Activated T-cell treated with anti-CD3 and anti-CD28 coated beads, Interleukin-2, amount 50 U/mL, for 72 hours (primary cell): ENCODE measurements around the gene TCF20. TPM values are rescaled to one million over a fixed set of nuclear protein-coding genes. Genes with fewer than 3 reads are reported as not detected.

Experiments used
- ATAC-seq, 2 donors: fragments of 150-1000 bp; cut with Tn5 transposase; replicated peaks in 1 of 2; 2 replicates each; pipeline ENCODE4 v1.10.0; 2021; ENCODE audit warnings: moderate library complexity in 2 of 2, mild to moderate bottlenecking in 1 of 2
- DNase-seq, 2 donors: peaks; one replicate each; pipeline ENCODE4 v3.0.0; 2021 to 2022; ENCODE audit warnings: mixed read lengths in 1 of 2
- H3K27ac Mint-ChIP-seq: one replicate; pipeline ENCODE4 v1.8.0; 2022; ENCODE audit warnings: mild to moderate bottlenecking, moderate library complexity, mixed read lengths
- H3K27me3 Mint-ChIP-seq: one replicate; pipeline ENCODE4 v1.8.0; 2022; ENCODE audit warnings: low read depth, mixed read lengths
- H3K36me3 Mint-ChIP-seq, 2 donors: one replicate each; pipeline ENCODE4 v1.8.0; 2022; ENCODE audit warnings: mixed read lengths in 2 of 2, mild to moderate bottlenecking in 1 of 2; ENCODE audit not compliant: insufficient read depth in 2 of 2
- H3K4me1 Mint-ChIP-seq: one replicate; pipeline ENCODE4 v1.8.0; 2022; ENCODE audit warnings: low read depth, mixed read lengths
- H3K4me3 Mint-ChIP-seq, 2 donors: one replicate each; pipeline ENCODE4 v1.8.0; 2022; ENCODE audit warnings: mild to moderate bottlenecking in 2 of 2, mixed read lengths in 2 of 2, moderate library complexity in 2 of 2
- H3K9me3 Mint-ChIP-seq, 2 donors: one replicate each; pipeline ENCODE4 v1.8.0; 2022; ENCODE audit warnings: mixed read lengths in 2 of 2
- total RNA-seq, 2 donors: library from RNA; stranded (reverse); gene quantifications; one replicate each; pipeline ENCODE4 v1.2.3, GENCODE V29; 2022

TCF20 gene
- total RNA-seq = 10 to 100 TPM; 64.0 to 82.8 TPM

GRCh38 chr22:42270510-42271190, at the start of gene TCF20:
Gene TCF20 (minus strand): TSS chr22:42270653. CDS start chr22:42215305, 55,348 bp downstream.
- Mint-ChIP-seq H3K27ac (peak within 1 kb of the TSS; percentile 96), H3K27me3 (no peaks in the 10 kb centered on the region), H3K4me1 (peaks cover 40% of the 10 kb centered on the region), H3K36me3 (peaks cover 3 to 10% of the 10 kb centered on the region in 2 donors), H3K4me3 (peak within 1 kb of the TSS; percentile 94 to 98), H3K9me3 (no peaks in the 10 kb centered on the region)
- peak; percentile 81 to 85 for ATAC-seq
- peak; percentile 82 to 86 for DNase-seq

- Mint-ChIP-seq H3K36me3 (peaks cover 0 to 3% of the 10 kb centered on the region in 2 donors), H3K4me1 (peaks cover 11% of the 10 kb centered on the region), H3K9me3 (no peaks in the 10 kb centered on the region), H3K27ac (no peak overlapping the region), H3K27me3 (no peaks in the 10 kb centered on the region), H3K4me3 (no peak overlapping the region)
- DNase-seq (no peak), ATAC-seq (no peak)
These were observed 48.9 kb upstream of the TCF20 start for GRCh38 chr22:42319386-42319785.

- Mint-ChIP-seq H3K4me1 (peaks cover 14% of the 10 kb centered on the region), H3K36me3 (peaks cover 0 to 3% of the 10 kb centered on the region in 2 donors)
These were observed 48.5 kb upstream of the TCF20 start for GRCh38 chr22:42318967-42319366.

GRCh38 chr22:42317691-42318547, 47.5 kb upstream of the TCF20 start:
- H3K27ac Mint-ChIP-seq = no peak overlapping the region
- no peak for ATAC-seq

More at GRCh38 chr22:42318967-42319366, 48.5 kb upstream of the TCF20 start:
- H3K27ac Mint-ChIP-seq = no peak overlapping the region
- H3K9me3 Mint-ChIP-seq = no peaks in the 10 kb centered on the region
- DNase-seq (no peak), ATAC-seq (no peak)
- H3K4me3 Mint-ChIP-seq = no peak overlapping the region
- no peaks in the 10 kb centered on the region for H3K27me3 Mint-ChIP-seq

GRCh38 chr22:42317008-42317407, 46.6 kb upstream of the TCF20 start:
- Mint-ChIP-seq H3K4me3 (no peak overlapping the region), H3K27me3 (no peaks in the 10 kb centered on the region), H3K9me3 (no peaks in the 10 kb centered on the region), H3K27ac (no peak overlapping the region), H3K4me1 (peaks cover 27% of the 10 kb centered on the region), H3K36me3 (no peaks in the 10 kb centered on the region)
- ATAC-seq = peak; percentile 83 to 95
- peak; percentile 53 to 57 for DNase-seq

More at GRCh38 chr22:42317691-42318547, 47.5 kb upstream of the TCF20 start:
- Mint-ChIP-seq H3K4me1 (peaks cover 24% of the 10 kb centered on the region), H3K36me3 (no peaks in the 10 kb centered on the region), H3K27me3 (no peaks in the 10 kb centered on the region), H3K4me3 (no peak overlapping the region), H3K9me3 (no peaks in the 10 kb centered on the region)
- DNase-seq = no peak

GRCh38 chr22:42315392-42315756, 44.9 kb upstream of the TCF20 start:
- peaks cover 32% of the 10 kb centered on the region for H3K4me1 Mint-ChIP-seq
- no peaks in the 10 kb centered on the region for H3K36me3 Mint-ChIP-seq
- H3K9me3 Mint-ChIP-seq = no peaks in the 10 kb centered on the region
- no peak for ATAC-seq
- no peak for DNase-seq
- no peak overlapping the region for H3K27ac Mint-ChIP-seq
- H3K27me3 Mint-ChIP-seq = no peaks in the 10 kb centered on the region
- H3K4me3 Mint-ChIP-seq = no peak overlapping the region

- Mint-ChIP-seq H3K27me3 (no peaks in the 10 kb centered on the region), H3K27ac (no peak overlapping the region), H3K9me3 (no peaks in the 10 kb centered on the region), H3K4me3 (no peak overlapping the region), H3K4me1 (peaks cover 32% of the 10 kb centered on the region), H3K36me3 (no peaks in the 10 kb centered on the region)
- DNase-seq = no peak
- ATAC-seq = no peak
These were observed 44.4 kb upstream of the TCF20 start for GRCh38 chr22:42314709-42315391.

- Mint-ChIP-seq H3K4me1 (peaks cover 32% of the 10 kb centered on the region), H3K27me3 (no peaks in the 10 kb centered on the region), H3K27ac (no peak overlapping the region), H3K36me3 (no peaks in the 10 kb centered on the region), H3K4me3 (no peak overlapping the region), H3K9me3 (no peaks in the 10 kb centered on the region)
- DNase-seq (peak; percentile 36 to 41), ATAC-seq (peak; percentile 46 to 72)
These were observed 43.5 kb upstream of the TCF20 start for GRCh38 chr22:42313804-42314581.

GRCh38 chr22:42313204-42313603, 42.8 kb upstream of the TCF20 start:
- Mint-ChIP-seq H3K4me1 (peaks cover 35% of the 10 kb centered on the region), H3K36me3 (no peaks in the 10 kb centered on the region), H3K27me3 (no peaks in the 10 kb centered on the region), H3K4me3 (no peak overlapping the region), H3K9me3 (no peaks in the 10 kb centered on the region), H3K27ac (no peak overlapping the region)
- ATAC-seq (no peak), DNase-seq (no peak)

- no peaks in the 10 kb centered on the region for H3K27me3 Mint-ChIP-seq
- no peak overlapping the region for H3K27ac Mint-ChIP-seq
- DNase-seq (no peak), ATAC-seq (no peak)
- no peaks in the 10 kb centered on the region for H3K9me3 Mint-ChIP-seq
- H3K4me1 Mint-ChIP-seq = peaks cover 37% of the 10 kb centered on the region
- no peak overlapping the region for H3K4me3 Mint-ChIP-seq
- no peaks in the 10 kb centered on the region for H3K36me3 Mint-ChIP-seq
These were observed 40.0 kb upstream of the TCF20 start for GRCh38 chr22:42310291-42311015.

GRCh38 chr22:42309865-42310264, 39.4 kb upstream of the TCF20 start:
- Mint-ChIP-seq H3K4me3 (no peak overlapping the region), H3K27ac (no peak overlapping the region), H3K27me3 (no peaks in the 10 kb centered on the region), H3K9me3 (no peaks in the 10 kb centered on the region), H3K36me3 (no peaks in the 10 kb centered on the region), H3K4me1 (peaks cover 37% of the 10 kb centered on the region)
- DNase-seq = no peak
- ATAC-seq = no peak

- ATAC-seq (no peak), DNase-seq (no peak)
- Mint-ChIP-seq H3K27me3 (no peaks in the 10 kb centered on the region), H3K36me3 (no peaks in the 10 kb centered on the region), H3K4me3 (no peak overlapping the region), H3K27ac (no peak overlapping the region), H3K9me3 (no peaks in the 10 kb centered on the region), H3K4me1 (peaks cover 37% of the 10 kb centered on the region)
These were observed 38.5 kb upstream of the TCF20 start for GRCh38 chr22:42308892-42309468.
